ENCODE measurements around the gene KRT3. TPM values are rescaled to one million over a fixed set of nuclear protein-coding genes. Genes with fewer than 3 reads are reported as not detected.

Gene KRT3
- total RNA-seq, 1 experiment from 2014 or later: not detected

DNA sequence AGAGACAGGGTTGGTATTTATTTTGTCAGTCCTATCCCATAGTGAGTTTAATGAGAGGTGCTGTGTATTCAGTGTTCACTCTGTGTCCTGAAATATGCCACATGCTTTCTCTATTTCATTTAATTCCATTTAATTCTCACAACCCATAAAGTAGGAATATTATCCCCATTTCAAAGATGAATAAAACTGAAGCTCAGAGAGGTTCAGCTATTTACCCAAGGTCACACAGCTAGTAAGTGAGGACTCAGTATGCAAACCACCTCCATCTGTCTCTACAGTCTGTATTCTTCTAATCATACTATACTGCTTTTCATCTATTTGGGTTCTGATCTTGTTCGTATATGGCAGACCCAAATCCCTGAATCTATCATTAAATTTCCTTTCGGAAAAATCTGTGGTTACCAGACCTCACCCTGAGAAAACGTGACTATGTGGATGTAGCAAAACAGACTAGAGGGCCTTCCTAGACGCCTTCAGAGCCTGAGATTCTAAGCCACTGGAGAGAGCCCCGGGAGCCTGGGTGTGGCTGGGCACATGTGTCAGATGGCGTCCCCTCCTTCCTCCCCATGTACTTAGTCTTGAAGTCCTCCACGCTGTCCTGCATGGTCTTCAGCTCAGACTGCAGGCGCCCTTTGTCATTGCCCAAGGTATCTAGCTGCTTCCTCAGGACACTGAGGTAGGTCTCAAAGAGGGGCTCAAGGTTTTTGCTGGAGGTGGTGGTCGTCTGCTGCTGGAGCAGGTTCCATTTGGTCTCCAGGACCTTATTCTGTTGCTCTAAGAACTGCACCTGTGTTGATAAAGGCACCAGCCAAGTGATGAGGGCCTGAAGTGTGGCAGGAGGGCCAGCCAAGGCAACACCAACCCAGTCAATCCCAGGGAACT is 15.5 kb upstream of the KRT3 start:
- in situ Hi-C loops (cut with HindIII; ENCODE audit: low pct_unique_long_range_greater_than_20kb, low sequenced_read_pairs): no loop called here
- H3K27ac ChIP-seq (ENCODE audit: low read length): no peak overlapping the region
- intact Hi-C loops (cut with micrococcal nuclease; ENCODE audit: unreplicated experiment): no loop called here
- no TSS peak for BruUV-seq (replicated peaks)
- peaks cover 6% of the 10 kb centered on the region; the same call in 1 of the 2 replicates for H3K27me3 ChIP-seq (ENCODE audit: control insufficient read depth, insufficient read depth, low read length)
- ChIA-PET POLR2A (no interaction called here), CTCF (interaction anchor here (1.1 kb wide), 1 partner anchor 68 kb away, joined by 5 read pairs; no protein-coding TSS in a partner anchor)
- no peaks in the 10 kb centered on the region for H3K9me3 ChIP-seq (ENCODE audit: control insufficient read depth, insufficient read depth, low read depth, low read length)
- H3K36me3 ChIP-seq (ENCODE audit: control insufficient read depth, insufficient read depth, low read length): no peaks in the 10 kb centered on the region
- TF ChIP-seq POLR2AphosphoS5 (IDR thresholded peaks at IDR 0.05; ENCODE audit: low read depth, low read length): no peak
- TF ChIP-seq, protein P1, sequence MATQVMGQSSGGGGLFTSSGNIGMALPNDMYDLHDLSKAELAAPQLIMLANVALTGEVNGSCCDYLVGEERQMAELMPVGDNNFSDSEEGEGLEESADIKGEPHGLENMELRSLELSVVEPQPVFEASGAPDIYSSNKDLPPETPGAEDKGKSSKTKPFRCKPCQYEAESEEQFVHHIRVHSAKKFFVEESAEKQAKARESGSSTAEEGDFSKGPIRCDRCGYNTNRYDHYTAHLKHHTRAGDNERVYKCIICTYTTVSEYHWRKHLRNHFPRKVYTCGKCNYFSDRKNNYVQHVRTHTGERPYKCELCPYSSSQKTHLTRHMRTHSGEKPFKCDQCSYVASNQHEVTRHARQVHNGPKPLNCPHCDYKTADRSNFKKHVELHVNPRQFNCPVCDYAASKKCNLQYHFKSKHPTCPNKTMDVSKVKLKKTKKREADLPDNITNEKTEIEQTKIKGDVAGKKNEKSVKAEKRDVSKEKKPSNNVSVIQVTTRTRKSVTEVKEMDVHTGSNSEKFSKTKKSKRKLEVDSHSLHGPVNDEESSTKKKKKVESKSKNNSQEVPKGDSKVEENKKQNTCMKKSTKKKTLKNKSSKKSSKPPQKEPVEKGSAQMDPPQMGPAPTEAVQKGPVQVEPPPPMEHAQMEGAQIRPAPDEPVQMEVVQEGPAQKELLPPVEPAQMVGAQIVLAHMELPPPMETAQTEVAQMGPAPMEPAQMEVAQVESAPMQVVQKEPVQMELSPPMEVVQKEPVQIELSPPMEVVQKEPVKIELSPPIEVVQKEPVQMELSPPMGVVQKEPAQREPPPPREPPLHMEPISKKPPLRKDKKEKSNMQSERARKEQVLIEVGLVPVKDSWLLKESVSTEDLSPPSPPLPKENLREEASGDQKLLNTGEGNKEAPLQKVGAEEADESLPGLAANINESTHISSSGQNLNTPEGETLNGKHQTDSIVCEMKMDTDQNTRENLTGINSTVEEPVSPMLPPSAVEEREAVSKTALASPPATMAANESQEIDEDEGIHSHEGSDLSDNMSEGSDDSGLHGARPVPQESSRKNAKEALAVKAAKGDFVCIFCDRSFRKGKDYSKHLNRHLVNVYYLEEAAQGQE (IDR thresholded peaks at IDR 0.05; ENCODE audit: insufficient read depth in 1 of 2, low read depth in 2 of 2, low read length in 1 of 2): no peak
- no peak for TF ChIP-seq TCF7L2 (IDR thresholded peaks at IDR 0.05; ENCODE audit: low read depth, low read length)
- no peak for TF ChIP-seq SIN3A (IDR thresholded peaks at IDR 0.05; ENCODE audit: borderline replicate concordance, insufficient read depth, low read depth, low read length)
- TF ChIP-seq, protein P2, sequence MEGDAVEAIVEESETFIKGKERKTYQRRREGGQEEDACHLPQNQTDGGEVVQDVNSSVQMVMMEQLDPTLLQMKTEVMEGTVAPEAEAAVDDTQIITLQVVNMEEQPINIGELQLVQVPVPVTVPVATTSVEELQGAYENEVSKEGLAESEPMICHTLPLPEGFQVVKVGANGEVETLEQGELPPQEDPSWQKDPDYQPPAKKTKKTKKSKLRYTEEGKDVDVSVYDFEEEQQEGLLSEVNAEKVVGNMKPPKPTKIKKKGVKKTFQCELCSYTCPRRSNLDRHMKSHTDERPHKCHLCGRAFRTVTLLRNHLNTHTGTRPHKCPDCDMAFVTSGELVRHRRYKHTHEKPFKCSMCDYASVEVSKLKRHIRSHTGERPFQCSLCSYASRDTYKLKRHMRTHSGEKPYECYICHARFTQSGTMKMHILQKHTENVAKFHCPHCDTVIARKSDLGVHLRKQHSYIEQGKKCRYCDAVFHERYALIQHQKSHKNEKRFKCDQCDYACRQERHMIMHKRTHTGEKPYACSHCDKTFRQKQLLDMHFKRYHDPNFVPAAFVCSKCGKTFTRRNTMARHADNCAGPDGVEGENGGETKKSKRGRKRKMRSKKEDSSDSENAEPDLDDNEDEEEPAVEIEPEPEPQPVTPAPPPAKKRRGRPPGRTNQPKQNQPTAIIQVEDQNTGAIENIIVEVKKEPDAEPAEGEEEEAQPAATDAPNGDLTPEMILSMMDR (IDR thresholded peaks at IDR 0.05): no peak
- DNase-seq (ENCODE audit: low read depth, low spot score) (no peak), ATAC-seq (no peak)
- no peak overlapping the region for H3K4me3 ChIP-seq (ENCODE audit: low read depth in 2 of 2, low read length in 2 of 2)
- H3K4me1 ChIP-seq (ENCODE audit: control insufficient read depth, insufficient read depth, low read length): peaks cover 5% of the 10 kb centered on the region; the same call in 1 of the 2 replicates

DNA sequence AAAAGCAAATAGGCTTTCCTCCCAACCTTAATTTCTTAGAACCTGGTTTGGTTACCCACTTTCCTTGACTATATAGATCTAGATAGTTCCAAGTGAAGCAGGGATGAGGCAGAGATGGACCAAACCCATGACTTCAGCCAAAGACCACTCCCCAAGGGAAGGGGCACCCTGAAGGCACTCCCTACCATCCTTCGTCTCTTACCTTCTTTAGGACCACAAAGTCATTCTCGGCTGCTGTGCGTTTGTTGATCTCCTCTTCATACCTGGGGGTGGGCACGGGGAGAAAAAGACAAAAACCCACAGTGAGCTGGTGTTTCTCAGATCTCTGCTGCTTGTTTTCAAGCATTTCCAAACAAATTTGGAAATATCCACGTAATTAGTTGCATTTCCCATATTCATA is 14.6 kb upstream of the KRT3 start:
- Histone ChIP-seq H3K27me3 (ENCODE audit: control insufficient read depth, insufficient read depth, low read length) (peaks cover 6% of the 10 kb centered on the region; the same call in 1 of the 2 replicates), H3K27ac (ENCODE audit: low read length) (no peak overlapping the region), H3K9me3 (ENCODE audit: control insufficient read depth, insufficient read depth, low read depth, low read length) (no peaks in the 10 kb centered on the region), H3K4me3 (ENCODE audit: low read depth in 2 of 2, low read length in 2 of 2) (no peak overlapping the region), H3K4me1 (ENCODE audit: control insufficient read depth, insufficient read depth, low read length) (peaks cover 5% of the 10 kb centered on the region; the same call in 1 of the 2 replicates), H3K36me3 (ENCODE audit: control insufficient read depth, insufficient read depth, low read length) (no peaks in the 10 kb centered on the region)
- ATAC-seq: no peak
- intact Hi-C loops (cut with micrococcal nuclease; ENCODE audit: unreplicated experiment) (no loop called here), in situ Hi-C loops (cut with HindIII; ENCODE audit: low pct_unique_long_range_greater_than_20kb, low sequenced_read_pairs) (no loop called here)
- ChIA-PET CTCF (no interaction called here), POLR2A (no interaction called here)
- DNase-seq (ENCODE audit: low read depth, low spot score): no peak
- no TSS peak for BruUV-seq (replicated peaks)
- TF ChIP-seq, protein P2 (IDR thresholded peaks at IDR 0.05): no peak
- TF ChIP-seq SIN3A (IDR thresholded peaks at IDR 0.05; ENCODE audit: borderline replicate concordance, insufficient read depth, low read depth, low read length) (no peak), POLR2AphosphoS5 (IDR thresholded peaks at IDR 0.05; ENCODE audit: low read depth, low read length) (no peak), TCF7L2 (IDR thresholded peaks at IDR 0.05; ENCODE audit: low read depth, low read length) (no peak)
- TF ChIP-seq, protein P1 (IDR thresholded peaks at IDR 0.05; ENCODE audit: insufficient read depth in 1 of 2, low read depth in 2 of 2, low read length in 1 of 2): no peak

Data from Panc1 (cell line).